A673 (cell line): Measurements from ENCODE around the gene SIK3. TPM values are rescaled to one million over a fixed set of nuclear protein-coding genes. Genes with fewer than 3 reads are reported as not detected.
A peak's percentile ranks its signal among the peaks of the same experiment; 100 is the strongest.

Source experiments
- BruUV-seq: library from RNA; stranded (reverse); fragments of 400-500 nt; replicated peaks from 2 replicates; lab custom pipeline; 2021; lab: Mats Ljungman, UMichigan
- CTCF ChIA-PET: fragments of 300-600 bp; sonication (Branson Sonifier 250); formaldehyde crosslinking; loops from one replicate; lab custom pipeline; 2022; ENCODE audit warnings: antibody characterized with exemption; lab: Charles Lee
- POLR2A ChIA-PET: fragments of 300-600 bp; sonication (Branson Sonifier 250); formaldehyde crosslinking; loops from one replicate; lab custom pipeline; 2022; ENCODE audit warnings: antibody characterized with exemption; ENCODE audit not compliant: low non-redundant PET; lab: Charles Lee
- DNase-seq: peaks from one replicate; pipeline ENCODE4 v3.0.0-alpha.2; 2015; ENCODE audit warnings: low spot score
- H3K27ac ChIP-seq: fragments of 200-600 bp; sonication (generic); 2 replicates; pipeline ENCODE4 v1.5.1; 2016; ENCODE audit warnings: mixed run types, low read depth, mild to moderate bottlenecking, mixed read lengths, antibody characterized with exemption, low read length; ENCODE audit not compliant: poor library complexity, severe bottlenecking
- H3K27me3 ChIP-seq: fragments of 200-600 bp; sonication (generic); replicated peaks from 2 replicates; pipeline ENCODE4 v1.6.1; 2017; ENCODE audit warnings: mixed run types, low read depth, mild to moderate bottlenecking, mixed read lengths, antibody characterized with exemption, low read length; ENCODE audit not compliant: insufficient read depth, poor library complexity
- H3K36me3 ChIP-seq: fragments of 200-600 bp; sonication (generic); 2 replicates; pipeline ENCODE4 v1.6.1; 2016; ENCODE audit warnings: mixed run types, mild to moderate bottlenecking, mixed read lengths, antibody characterized with exemption, low read length; ENCODE audit not compliant: insufficient read depth, poor library complexity, severe bottlenecking
- H3K4me1 ChIP-seq: fragments of 200-600 bp; sonication (generic); 2 replicates; pipeline ENCODE4 v1.6.1; 2017; ENCODE audit warnings: mixed run types, mild to moderate bottlenecking, mixed read lengths, antibody characterized with exemption, low read length; ENCODE audit not compliant: insufficient read depth, poor library complexity, severe bottlenecking
- H3K4me3 ChIP-seq: fragments of 200-600 bp; sonication (generic); 2 replicates; pipeline ENCODE4 v1.5.1; 2016; ENCODE audit warnings: low read depth, mixed run types, mild to moderate bottlenecking, mixed read lengths, low read length; ENCODE audit not compliant: poor library complexity, severe bottlenecking
- H3K9me3 ChIP-seq: fragments of 200-600 bp; sonication (generic); 2 replicates; pipeline ENCODE4 v1.6.1; 2016; ENCODE audit warnings: mixed run types, low read depth, mild to moderate bottlenecking, mixed read lengths, antibody characterized with exemption, low read length; ENCODE audit not compliant: poor library complexity, severe bottlenecking
- CTCF ChIP-seq: fragments of 300-800, 200-600 bp; sonication (generic); conservative IDR thresholded peaks from 2 replicates; pipeline ENCODE4 v1.5.1; 2017; ENCODE audit warnings: low read depth, mild to moderate bottlenecking, antibody characterized with exemption, low read length, moderate library complexity, mixed read lengths
- EZH2 ChIP-seq: fragments of 200-600 bp; sonication (generic); IDR thresholded peaks from 2 replicates; pipeline ENCODE4 v1.6.1; 2017; ENCODE audit warnings: borderline replicate concordance, low read depth, mild to moderate bottlenecking, mixed read lengths, antibody characterized with exemption, low read length; ENCODE audit not compliant: poor library complexity, severe bottlenecking
- intact Hi-C: fragments of 100-400 bp; cut with micrococcal nuclease; formaldehyde crosslinking; loops from one replicate; pipeline ENCODE4 v1.10.0; 2022; ENCODE audit not compliant: unreplicated experiment
- total RNA-seq: library from RNA; stranded (reverse); gene quantifications from 2 replicates; pipeline ENCODE4 v1.2.3, GENCODE V29; 2021

The SIK3 gene
- total RNA-seq, 1 experiment from 2014 or later = 81.7 TPM

- no peaks in the 10 kb centered on the region for H3K27me3 ChIP-seq
- TF ChIP-seq CTCF = no peak
- TF ChIP-seq EZH2 = no peak
- no peak overlapping the region for H3K4me3 ChIP-seq
- no peak for DNase-seq
- no TSS peak for BruUV-seq
- peaks cover 7% of the 10 kb centered on the region for H3K4me1 ChIP-seq
- intact Hi-C loops = loop anchor here (2.0 kb wide), 1 partner anchor 218 kb away; the partner anchor contains the start of gene SIK3
- no peaks in the 10 kb centered on the region for H3K9me3 ChIP-seq
- peaks cover 5% of the 10 kb centered on the region for H3K36me3 ChIP-seq
- POLR2A ChIA-PET = no interaction called here
- peak overlapping the region; percentile 35 for H3K27ac ChIP-seq
- CTCF ChIA-PET = no interaction called here
These were observed 217.1 kb downstream of the SIK3 start for GRCh38 chr11:116881143-116881542.

GRCh38 chr11:116879800-116880625 lies 218.2 kb downstream of the SIK3 start:
- Histone ChIP-seq H3K4me3 (no peak overlapping the region), H3K27me3 (no peaks in the 10 kb centered on the region), H3K27ac (no peak overlapping the region), H3K9me3 (no peaks in the 10 kb centered on the region), H3K4me1 (peaks cover 7% of the 10 kb centered on the region), H3K36me3 (peaks cover 13% of the 10 kb centered on the region)
- ChIA-PET CTCF (interaction anchor here (0.5 to 1.4 kb wide), 9 partner anchors 89 to 347 kb away, joined by 3 to 9 read pairs (median 3); partner anchors contain the start of gene APOA5), POLR2A (no interaction called here)
- BruUV-seq = no TSS peak
- no peak for TF ChIP-seq EZH2
- peak; percentile 85 for TF ChIP-seq CTCF
- intact Hi-C loops = loop anchor here (1.0 to 5.0 kb wide), 3 partner anchors 219 to 347 kb away; partner anchors contain the start of gene SIK3
- DNase-seq = peak; percentile 84

GRCh38 chr11:116876656-116877055 lies 221.6 kb downstream of the SIK3 start:
- intact Hi-C loops = loop anchor here (5.0 kb wide), 1 partner anchor 351 kb away; no protein-coding TSS in a partner anchor
- TF ChIP-seq CTCF = no peak
- Histone ChIP-seq H3K9me3 (no peaks in the 10 kb centered on the region), H3K4me3 (no peak overlapping the region), H3K36me3 (peaks cover 41% of the 10 kb centered on the region), H3K4me1 (peaks cover 7% of the 10 kb centered on the region), H3K27ac (no peak overlapping the region), H3K27me3 (no peaks in the 10 kb centered on the region)
- DNase-seq = no peak
- BruUV-seq = no TSS peak
- POLR2A ChIA-PET = no interaction called here
- CTCF ChIA-PET = no interaction called here
